ENCODE results near the gene TIMM8B.
"Not testable (repeated sequence)": the region's sequence is repeated elsewhere in the genome, so short reads cannot be mapped to it uniquely, and the experiment has no call there.

TIMM8B gene

GRCh38 chr11:112096194-112096593 is 9.6 kb upstream of the TIMM8B start:
- Histone ChIP-seq H3K4me2 (ENCODE audit: insufficient read depth, low read length, poor library complexity, severe bottlenecking) (no peak overlapping the region), H2BK12ac (ENCODE audit: low read length) (no peak overlapping the region), H2AFZ (ENCODE audit: low read length) (no peak overlapping the region), H2BK120ac (ENCODE audit: low read depth, low read length) (no peak overlapping the region), H3K23ac (ENCODE audit: low read depth, low read length, poor library complexity) (no peak overlapping the region), H3K4me3 (ENCODE audit: low read length in 2 of 2) (no peak overlapping the region), H2BK15ac (ENCODE audit: low read length) (no peak overlapping the region), H3K18ac (ENCODE audit: low read length) (no peak overlapping the region), H3K14ac (ENCODE audit: low read length) (no peak overlapping the region), H3K27ac (replicated peaks; ENCODE audit: low read length) (no peak overlapping the region), H3K9me3 (replicated peaks in 1 of 2; ENCODE audit: control insufficient read depth in 2 of 2, insufficient read depth in 1 of 2, low read depth in 1 of 2, low read length in 2 of 2) (no peaks in the 10 kb centered on the region), H3K36me3 (replicated peaks in 1 of 2; ENCODE audit: control insufficient read depth in 2 of 2, insufficient read depth in 2 of 2, low read length in 2 of 2) (peaks cover 10 to 56% of the 10 kb centered on the region in 2 donors), H3K27me3 (ENCODE audit: control insufficient read depth in 3 of 3, insufficient read depth in 3 of 3, low read depth in 1 of 3, low read length in 3 of 3) (no peaks in the 10 kb centered on the region), H3K4ac (ENCODE audit: low read length) (no peak overlapping the region), H3K4me1 (ENCODE audit: control insufficient read depth in 2 of 2, insufficient read depth in 1 of 2, low read depth in 1 of 2, low read length in 2 of 2) (no peaks in the 10 kb centered on the region), H3K9ac (ENCODE audit: low read depth, low read length, poor library complexity) (no peak overlapping the region), H2BK5ac (ENCODE audit: low read length) (no peak overlapping the region), H3K79me1 (ENCODE audit: low read depth, low read length) (no peaks in the 10 kb centered on the region), H4K8ac (ENCODE audit: low read depth, low read length) (no peak overlapping the region), H2AK5ac (ENCODE audit: low read depth, low read length) (no peak overlapping the region), H4K91ac (ENCODE audit: low read depth, low read length, poor library complexity) (no peak overlapping the region)
- no peak for DNase-seq (ENCODE audit: low spot score)

GRCh38 chr11:112095302-112095701 is 8.7 kb upstream of the TIMM8B start:
- no CpG with 5 or more reads among the region's 2 CpGs for WGBS, 2 donors (ENCODE audit: extremely low coverage in 2 of 2, insufficient read length in 2 of 2, insufficient replicate concordance in 1 of 2)
- not testable (repeated sequence) for H3K4me2 ChIP-seq (ENCODE audit: insufficient read depth, low read length, poor library complexity, severe bottlenecking); DNase-seq (ENCODE audit: low spot score); H2AK5ac ChIP-seq (ENCODE audit: low read depth, low read length); H3K27ac ChIP-seq (replicated peaks; ENCODE audit: low read length); H3K18ac ChIP-seq (ENCODE audit: low read length); H3K27me3 ChIP-seq (ENCODE audit: control insufficient read depth in 3 of 3, insufficient read depth in 3 of 3, low read depth in 1 of 3, low read length in 3 of 3); H2BK12ac ChIP-seq (ENCODE audit: low read length); H3K9me3 ChIP-seq (replicated peaks in 1 of 2; ENCODE audit: control insufficient read depth in 2 of 2, insufficient read depth in 1 of 2, low read depth in 1 of 2, low read length in 2 of 2); H2BK5ac ChIP-seq (ENCODE audit: low read length); H3K79me1 ChIP-seq (ENCODE audit: low read depth, low read length); H4K91ac ChIP-seq (ENCODE audit: low read depth, low read length, poor library complexity); H3K9ac ChIP-seq (ENCODE audit: low read depth, low read length, poor library complexity); H3K4me3 ChIP-seq (ENCODE audit: low read length in 2 of 2); H2AFZ ChIP-seq (ENCODE audit: low read length); H3K14ac ChIP-seq (ENCODE audit: low read length); H2BK120ac ChIP-seq (ENCODE audit: low read depth, low read length); H3K23ac ChIP-seq (ENCODE audit: low read depth, low read length, poor library complexity); H3K4me1 ChIP-seq (ENCODE audit: control insufficient read depth in 2 of 2, insufficient read depth in 1 of 2, low read depth in 1 of 2, low read length in 2 of 2); H4K8ac ChIP-seq (ENCODE audit: low read depth, low read length); H3K4ac ChIP-seq (ENCODE audit: low read length); H2BK15ac ChIP-seq (ENCODE audit: low read length)
- peaks cover 12 to 65% of the 10 kb centered on the region in 2 donors for H3K36me3 ChIP-seq (replicated peaks in 1 of 2; ENCODE audit: control insufficient read depth in 2 of 2, insufficient read depth in 2 of 2, low read length in 2 of 2)

DNA sequence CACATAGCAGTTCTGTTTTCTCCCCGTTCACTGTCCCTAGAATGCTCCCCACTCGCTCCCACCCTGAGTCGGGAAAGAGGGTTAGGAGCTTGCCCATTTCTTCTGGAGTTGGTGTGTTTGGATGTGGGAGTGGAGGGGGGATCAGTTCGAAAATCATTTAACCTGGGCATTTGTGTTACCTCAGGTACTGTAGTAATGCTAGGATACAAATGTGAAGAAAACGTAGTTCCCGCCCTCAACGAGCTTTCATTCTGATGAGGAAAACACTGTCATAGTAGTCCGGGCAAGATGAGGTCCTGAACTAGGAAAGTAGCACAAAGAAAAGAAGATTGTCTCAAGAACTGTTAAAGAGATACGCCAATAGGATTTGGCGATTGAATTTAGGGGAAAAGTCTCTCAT is 656 bp upstream of the TIMM8B start:
- Histone ChIP-seq H2BK12ac (ENCODE audit: low read length) (no peak overlapping the region), H3K4me3 (ENCODE audit: low read length in 2 of 2) (peak overlapping the region; percentile 87 to 91), H3K4me2 (ENCODE audit: insufficient read depth, low read length, poor library complexity, severe bottlenecking) (peak overlapping the region; percentile 77), H3K27ac (replicated peaks; ENCODE audit: low read length) (no peak overlapping the region), H3K9me3 (replicated peaks in 1 of 2; ENCODE audit: control insufficient read depth in 2 of 2, insufficient read depth in 1 of 2, low read depth in 1 of 2, low read length in 2 of 2) (no peaks in the 10 kb centered on the region), H3K4me1 (ENCODE audit: control insufficient read depth in 2 of 2, insufficient read depth in 1 of 2, low read depth in 1 of 2, low read length in 2 of 2) (peaks cover 0 to 6% of the 10 kb centered on the region in 2 donors), H2BK5ac (ENCODE audit: low read length) (no peak overlapping the region), H3K23ac (ENCODE audit: low read depth, low read length, poor library complexity) (no peak overlapping the region), H2BK15ac (ENCODE audit: low read length) (no peak overlapping the region), H2BK120ac (ENCODE audit: low read depth, low read length) (no peak overlapping the region), H3K36me3 (replicated peaks in 1 of 2; ENCODE audit: control insufficient read depth in 2 of 2, insufficient read depth in 2 of 2, low read length in 2 of 2) (peaks cover 21 to 80% of the 10 kb centered on the region in 2 donors), H3K27me3 (ENCODE audit: control insufficient read depth in 3 of 3, insufficient read depth in 3 of 3, low read depth in 1 of 3, low read length in 3 of 3) (no peaks in the 10 kb centered on the region), H3K18ac (ENCODE audit: low read length) (no peak overlapping the region), H3K79me1 (ENCODE audit: low read depth, low read length) (peaks cover 5% of the 10 kb centered on the region), H2AK5ac (ENCODE audit: low read depth, low read length) (no peak overlapping the region), H4K91ac (ENCODE audit: low read depth, low read length, poor library complexity) (no peak overlapping the region), H3K4ac (ENCODE audit: low read length) (no peak overlapping the region), H4K8ac (ENCODE audit: low read depth, low read length) (no peak overlapping the region), H3K9ac (ENCODE audit: low read depth, low read length, poor library complexity) (no peak overlapping the region), H2AFZ (ENCODE audit: low read length) (peak overlapping the region; percentile 87), H3K14ac (ENCODE audit: low read length) (no peak overlapping the region)
- WGBS, 2 donors (ENCODE audit: extremely low coverage in 2 of 2, insufficient read length in 2 of 2, insufficient replicate concordance in 1 of 2) = no CpG with 5 or more reads among the region's 10 CpGs
- DNase-seq (ENCODE audit: low spot score) = no peak

DNA sequence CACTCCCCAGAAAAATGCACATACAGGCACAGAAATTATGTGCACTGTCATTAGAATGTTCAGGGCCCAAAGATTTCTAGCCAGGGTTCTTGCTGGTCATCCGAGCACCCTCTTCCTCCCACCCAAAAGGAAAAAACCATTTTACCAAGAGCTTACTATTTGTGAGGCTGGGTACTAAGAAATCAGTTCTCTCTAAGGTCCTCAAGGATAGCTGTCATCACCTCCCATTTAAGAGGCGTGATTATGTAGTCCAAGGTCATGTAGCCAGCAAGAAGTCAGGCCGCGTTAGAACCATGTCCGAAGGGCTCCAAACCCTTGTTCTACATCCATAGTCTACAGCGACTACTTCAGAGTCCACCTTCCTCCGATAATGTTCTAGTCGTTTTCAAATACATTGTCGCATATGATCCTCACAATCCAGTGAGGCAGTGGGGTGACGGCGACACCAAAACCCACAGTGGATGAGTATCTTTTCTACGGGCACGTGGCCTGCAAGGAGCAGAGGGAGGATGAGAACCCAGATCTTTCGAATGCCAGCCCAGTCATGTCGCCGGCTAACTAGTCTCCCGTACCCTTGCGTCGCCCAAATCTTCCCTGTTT is 634 bp downstream of the TIMM8B start:
- H2BK12ac ChIP-seq (ENCODE audit: low read length) = no peak overlapping the region
- no peak for DNase-seq (ENCODE audit: low spot score)
- peak overlapping the region; percentile 20 for H3K18ac ChIP-seq (ENCODE audit: low read length)
- peaks cover 14 to 75% of the 10 kb centered on the region in 2 donors for H3K36me3 ChIP-seq (replicated peaks in 1 of 2; ENCODE audit: control insufficient read depth in 2 of 2, insufficient read depth in 2 of 2, low read length in 2 of 2)
- H2BK15ac ChIP-seq (ENCODE audit: low read length) = no peak overlapping the region
- no peaks in the 10 kb centered on the region for H3K27me3 ChIP-seq (ENCODE audit: control insufficient read depth in 3 of 3, insufficient read depth in 3 of 3, low read depth in 1 of 3, low read length in 3 of 3)
- H3K23ac ChIP-seq (ENCODE audit: low read depth, low read length, poor library complexity) = peak overlapping the region; percentile 29
- no peak overlapping the region for H3K14ac ChIP-seq (ENCODE audit: low read length)
- no peak overlapping the region for H3K4ac ChIP-seq (ENCODE audit: low read length)
- no CpG with 5 or more reads among the region's 19 CpGs for WGBS, 2 donors (ENCODE audit: extremely low coverage in 2 of 2, insufficient read length in 2 of 2, insufficient replicate concordance in 1 of 2)
- H4K91ac ChIP-seq (ENCODE audit: low read depth, low read length, poor library complexity) = peak overlapping the region; percentile 44
- no peak overlapping the region for H2AK5ac ChIP-seq (ENCODE audit: low read depth, low read length)
- H4K8ac ChIP-seq (ENCODE audit: low read depth, low read length) = no peak overlapping the region
- H2AFZ ChIP-seq (ENCODE audit: low read length) = peak overlapping the region; percentile 87
- H3K4me1 ChIP-seq (ENCODE audit: control insufficient read depth in 2 of 2, insufficient read depth in 1 of 2, low read depth in 1 of 2, low read length in 2 of 2) = peaks cover 0 to 6% of the 10 kb centered on the region in 2 donors
- no peaks in the 10 kb centered on the region for H3K9me3 ChIP-seq (replicated peaks in 1 of 2; ENCODE audit: control insufficient read depth in 2 of 2, insufficient read depth in 1 of 2, low read depth in 1 of 2, low read length in 2 of 2)
- peaks cover 5% of the 10 kb centered on the region for H3K79me1 ChIP-seq (ENCODE audit: low read depth, low read length)
- no peak overlapping the region for H2BK5ac ChIP-seq (ENCODE audit: low read length)
- H3K4me2 ChIP-seq (ENCODE audit: insufficient read depth, low read length, poor library complexity, severe bottlenecking) = peak overlapping the region; percentile 78
- peak overlapping the region; percentile 87 to 91 for H3K4me3 ChIP-seq (ENCODE audit: low read length in 2 of 2)
- H2BK120ac ChIP-seq (ENCODE audit: low read depth, low read length) = no peak overlapping the region
- H3K9ac ChIP-seq (ENCODE audit: low read depth, low read length, poor library complexity) = peak overlapping the region; percentile 97
- H3K27ac ChIP-seq (replicated peaks; ENCODE audit: low read length) = no peak overlapping the region
